Fibroblast of lung (primary cell): ENCODE data around the gene CGA. TPM values are rescaled to one million over a fixed set of nuclear protein-coding genes. Genes with fewer than 3 reads are reported as not detected.
A peak's percentile ranks its signal among the peaks of the same experiment; 100 is the strongest.

Experiments
- DNase-seq, 2 donors: peaks; one replicate each; pipeline versions ENCODE4 v3.0.0 to v3.0.0-alpha.2; 2010; ENCODE audit warnings: low read depth in 2 of 2
- H2AFZ ChIP-seq: 2 replicates; pipeline ENCODE4 v1.5.1; 2012; ENCODE audit warnings: low read length, control low read depth, inconsistent platforms
- H3K27ac ChIP-seq: 2 replicates; pipeline ENCODE4 v1.5.1; 2011; ENCODE audit warnings: low read length, control low read depth; ENCODE audit not compliant: insufficient read depth
- H3K27me3 ChIP-seq: 2 replicates; pipeline ENCODE4 v1.5.1; 2011; ENCODE audit warnings: mild to moderate bottlenecking, low read length; ENCODE audit not compliant: control insufficient read depth, insufficient read depth
- H3K36me3 ChIP-seq: 2 replicates; pipeline ENCODE4 v1.5.1; 2011; ENCODE audit warnings: low read length; ENCODE audit not compliant: control insufficient read depth, insufficient read depth
- H3K4me1 ChIP-seq: 2 replicates; pipeline ENCODE4 v1.5.1; 2011; ENCODE audit warnings: low read length; ENCODE audit not compliant: control insufficient read depth, insufficient read depth; ENCODE audit errors: extremely low read depth
- H3K4me2 ChIP-seq: 2 replicates; pipeline ENCODE4 v1.5.1; 2011; ENCODE audit warnings: low read length, control low read depth; ENCODE audit not compliant: insufficient read depth; ENCODE audit errors: extremely low read depth
- H3K4me3 ChIP-seq, 4 experiments: fragments of 200-600 bp in 1 of 4; sonication (generic) in 1 of 4; replicated peaks in 1 of 4; 2 replicates each; pipeline ENCODE4 v1.5.1; 2011 to 2016; ENCODE audit warnings: low read length in 4 of 4, low read depth in 3 of 4, mild to moderate bottlenecking in 3 of 4, control low read depth in 2 of 4, inconsistent platforms in 1 of 4, mixed read lengths in 1 of 4; ENCODE audit not compliant: insufficient read depth in 1 of 4; ENCODE audit errors: control extremely low read depth in 1 of 4
- H3K79me2 ChIP-seq: 2 replicates; pipeline ENCODE4 v1.5.1; 2012; ENCODE audit warnings: mild to moderate bottlenecking, low read length, inconsistent platforms; ENCODE audit not compliant: control insufficient read depth, insufficient read depth
- H3K9ac ChIP-seq: 2 replicates; pipeline ENCODE4 v1.5.1; 2011; ENCODE audit warnings: mild to moderate bottlenecking, low read length, control low read depth; ENCODE audit not compliant: insufficient read depth
- H3K9me3 ChIP-seq: 2 replicates; pipeline ENCODE4 v1.5.1; 2012; ENCODE audit warnings: low read depth, low read length; ENCODE audit not compliant: control insufficient read depth, insufficient read depth
- H4K20me1 ChIP-seq: 2 replicates; pipeline ENCODE4 v1.5.1; 2011; ENCODE audit warnings: low read length; ENCODE audit not compliant: control insufficient read depth, insufficient read depth; ENCODE audit errors: extremely low read depth
- CTCF ChIP-seq, 2 donors: IDR thresholded peaks in 1 of 2; conservative IDR thresholded peaks in 1 of 2; 1 replicate in 1 of 2; 2 replicates in 1 of 2; pipeline ENCODE4 v1.5.1; 2011 to 2012; ENCODE audit warnings: low read length in 2 of 2, control low read depth in 1 of 2, inconsistent platforms in 1 of 2, low read depth in 1 of 2, mild to moderate bottlenecking in 1 of 2
- EZH2 ChIP-seq: IDR thresholded peaks from 2 replicates; pipeline ENCODE4 v1.5.1; 2012; ENCODE audit warnings: low read length, control low read depth, mild to moderate bottlenecking; ENCODE audit errors: missing control alignments
- polyA plus RNA-seq, 2 donors: library from polyadenylated mRNA; depleted of rRNA in 1 of 2; stranded (reverse) in 1 of 2; unstranded in 1 of 2; fragments of >200 nt; gene quantifications; 2 replicates each; pipeline ENCODE4 v1.2.1, GENCODE V29; 2011 to 2012; ENCODE audit warnings: missing spikeins in 1 of 2
- total RNA-seq: library from RNA; depleted of rRNA; stranded (reverse); fragments of >200 nt; gene quantifications from 2 replicates; pipeline ENCODE4 v1.2.1, GENCODE V29; 2014

CGA gene
- total and polyA plus RNA-seq, 2 donors (not counting 1 experiment from before 2014, with no cell fraction given): 0.18 TPM; not detected in 1

- H3K9ac ChIP-seq: no peak overlapping the region
- DNase-seq: no peak
- no peaks in the 10 kb centered on the region for H3K36me3 ChIP-seq
- H3K27me3 ChIP-seq: no peaks in the 10 kb centered on the region
- H4K20me1 ChIP-seq: no peaks in the 10 kb centered on the region
- H2AFZ ChIP-seq: no peak overlapping the region
- H3K79me2 ChIP-seq: no peaks in the 10 kb centered on the region
- no peak overlapping the region for H3K4me2 ChIP-seq
- no peak overlapping the region for H3K4me3 ChIP-seq
- H3K4me1 ChIP-seq: no peaks in the 10 kb centered on the region
- H3K9me3 ChIP-seq: no peaks in the 10 kb centered on the region
- H3K27ac ChIP-seq: no peak overlapping the region
- TF ChIP-seq CTCF (conservative IDR thresholded peaks at IDR 0.05 in 1 of 2, IDR thresholded peaks at IDR 0.05 in 1 of 2; ENCODE audit: low read depth in 1 of 2, low read length in 2 of 2) (no peak), EZH2 (no peak)
These were observed 29.2 kb upstream of the CGA start for GRCh38 chr6:87124074-87124473.

GRCh38 chr6:87122477-87122876 lies 27.6 kb upstream of the CGA start:
- Histone ChIP-seq H3K9ac (no peak overlapping the region), H2AFZ (peak overlapping the region; percentile 35), H3K4me2 (no peak overlapping the region), H3K79me2 (no peaks in the 10 kb centered on the region), H3K36me3 (no peaks in the 10 kb centered on the region), H3K4me3 (no peak overlapping the region), H3K4me1 (no peaks in the 10 kb centered on the region), H3K27ac (no peak overlapping the region), H4K20me1 (no peaks in the 10 kb centered on the region), H3K27me3 (no peaks in the 10 kb centered on the region), H3K9me3 (no peaks in the 10 kb centered on the region)
- no peak for TF ChIP-seq EZH2
- no peak for TF ChIP-seq CTCF (conservative IDR thresholded peaks at IDR 0.05 in 1 of 2, IDR thresholded peaks at IDR 0.05 in 1 of 2; ENCODE audit: low read depth in 1 of 2, low read length in 2 of 2)
- no peak for DNase-seq

- no peak overlapping the region for H3K27ac ChIP-seq
- H3K27me3 ChIP-seq: no peaks in the 10 kb centered on the region
- no peaks in the 10 kb centered on the region for H3K79me2 ChIP-seq
- H3K4me3 ChIP-seq: no peak overlapping the region
- H3K36me3 ChIP-seq: no peaks in the 10 kb centered on the region
- TF ChIP-seq EZH2 (no peak), CTCF (conservative IDR thresholded peaks at IDR 0.05 in 1 of 2, IDR thresholded peaks at IDR 0.05 in 1 of 2; ENCODE audit: low read depth in 1 of 2, low read length in 2 of 2) (no peak)
- peak in 1 of 2 donors; percentile 38 for DNase-seq
- H4K20me1 ChIP-seq: no peaks in the 10 kb centered on the region
- no peak overlapping the region for H3K4me2 ChIP-seq
- H3K9ac ChIP-seq: no peak overlapping the region
- H3K4me1 ChIP-seq: no peaks in the 10 kb centered on the region
- H2AFZ ChIP-seq: no peak overlapping the region
- H3K9me3 ChIP-seq: no peaks in the 10 kb centered on the region
These were observed 23.1 kb upstream of the CGA start for GRCh38 chr6:87118054-87118453.
